ENCODE measurements around the gene POC1A. TPM values are rescaled to one million over a fixed set of nuclear protein-coding genes. Genes with fewer than 3 reads are reported as not detected.

POC1A gene
- total and polyA plus RNA-seq, 2 of the 8 experiments (the other 6 are each of a cell fraction or from before 2014, with no cell fraction given), result 35.7 to 39.2 TPM

- H3K4me3 ChIP-seq (ENCODE audit: extremely low read depth in 1 of 4, insufficient read depth in 2 of 4, low read depth in 3 of 4, low read length in 4 of 4), result no peak overlapping the region
- no peaks in the 10 kb centered on the region for H3K9me3 ChIP-seq (ENCODE audit: insufficient read depth in 2 of 2, low read depth in 1 of 2, low read length in 1 of 2)
- H2BK12ac ChIP-seq (ENCODE audit: low read depth, low read length), result no peak overlapping the region
- no peak overlapping the region for H2BK5ac ChIP-seq (ENCODE audit: low read depth, low read length)
- H3K9ac ChIP-seq (replicated peaks in 1 of 4; ENCODE audit: extremely low read depth in 1 of 4, low read depth in 3 of 4, low read length in 3 of 4), result no peak overlapping the region
- no peak overlapping the region for H3K23ac ChIP-seq (ENCODE audit: insufficient read length)
- no peaks in the 10 kb centered on the region for H3K36me3 ChIP-seq (ENCODE audit: control insufficient read depth in 2 of 4, insufficient read depth in 4 of 4, low read length in 3 of 4)
- DNase-seq (ENCODE audit: low read depth in 1 of 2, low spot score in 2 of 2), result no peak
- no peaks in the 10 kb centered on the region; a peak in 1 of 7 replicates for H3K4me1 ChIP-seq (replicated peaks in 1 of 4; ENCODE audit: control insufficient read depth in 3 of 4, insufficient read depth in 4 of 4, low read length in 3 of 4)
- H2BK120ac ChIP-seq (replicated peaks; ENCODE audit: low read depth, low read length), result no peak overlapping the region
- H2BK15ac ChIP-seq (ENCODE audit: low read length), result no peak overlapping the region
- no peak overlapping the region for H4K8ac ChIP-seq (ENCODE audit: extremely low read depth, insufficient read depth, low read length)
- no peak overlapping the region for H3K56ac ChIP-seq (replicated peaks; ENCODE audit: insufficient read length, low read depth, low read length)
- ChIA-PET CTCF (ENCODE audit: partially characterized antibody) (interaction anchor here (0.9 to 33.0 kb wide), 8 partner anchors 11 to 78 kb away, joined by 3 to 984 read pairs (median 9); partner anchors contain the start of gene DUSP7), POLR2A (ENCODE audit: partially characterized antibody) (interaction anchor here (0.6 to 1.2 kb wide), 6 partner anchors 10 to 71 kb away, joined by 3 to 5 read pairs (median 3); partner anchors contain the start of gene RPL29)
- no peak overlapping the region for H3K4me2 ChIP-seq (ENCODE audit: insufficient read depth in 1 of 2, low read depth in 2 of 2, low read length in 2 of 2)
- H3K79me1 ChIP-seq (ENCODE audit: low read depth, low read length), result no peaks in the 10 kb centered on the region
- H4K5ac ChIP-seq (ENCODE audit: insufficient read length, low read depth, low read length), result no peak overlapping the region
- no peaks in the 10 kb centered on the region; a peak in 1 of 7 replicates for H3K27me3 ChIP-seq (replicated peaks in 1 of 4; ENCODE audit: control insufficient read depth in 3 of 4, extremely low read depth in 1 of 4, insufficient read depth in 3 of 4, low read length in 3 of 4)
- no peaks in the 10 kb centered on the region for H4K20me1 ChIP-seq (replicated peaks in 1 of 2; ENCODE audit: control insufficient read depth in 1 of 2, insufficient read depth in 2 of 2, low read length in 2 of 2)
- H3K18ac ChIP-seq (ENCODE audit: extremely low read depth, low read length), result no peak overlapping the region
- no peak overlapping the region for H3K4ac ChIP-seq (replicated peaks; ENCODE audit: insufficient read length, low read depth, low read length)
- no peak overlapping the region for H2BK20ac ChIP-seq (ENCODE audit: low read length)
- 92% methylated on average over 8 of the region's 8 CpGs; no CpG with 5 or more reads in 1 of the 2 experiments for WGBS, 2 experiments (ENCODE audit: extremely low coverage in 1 of 2, insufficient coverage in 1 of 2, insufficient read length in 1 of 2, insufficient replicate concordance in 2 of 2, low coverage in 1 of 2, low lambda C conversion rate in 2 of 2, missing lambda C conversion rate in 1 of 2)
- no peak overlapping the region for H4K91ac ChIP-seq (replicated peaks; ENCODE audit: insufficient read length, low read length)
- FAIRE-seq, result no peak
- no peak overlapping the region; the same call in 1 of the 2 replicates for H2AK5ac ChIP-seq (ENCODE audit: low read depth, low read length)
- no peak overlapping the region for H3K14ac ChIP-seq (ENCODE audit: insufficient read length)
- H3K79me2 ChIP-seq (ENCODE audit: control insufficient read depth in 1 of 2, insufficient read depth in 2 of 2, low read length in 2 of 2), result no peaks in the 10 kb centered on the region
- no peaks in the 10 kb centered on the region for H3K23me2 ChIP-seq (ENCODE audit: low read depth, low read length)
- H2AFZ ChIP-seq (ENCODE audit: low read length), result no peak overlapping the region
- no peak overlapping the region for H3K27ac ChIP-seq (ENCODE audit: low read depth, low read length)
- TF ChIP-seq, protein P1, sequence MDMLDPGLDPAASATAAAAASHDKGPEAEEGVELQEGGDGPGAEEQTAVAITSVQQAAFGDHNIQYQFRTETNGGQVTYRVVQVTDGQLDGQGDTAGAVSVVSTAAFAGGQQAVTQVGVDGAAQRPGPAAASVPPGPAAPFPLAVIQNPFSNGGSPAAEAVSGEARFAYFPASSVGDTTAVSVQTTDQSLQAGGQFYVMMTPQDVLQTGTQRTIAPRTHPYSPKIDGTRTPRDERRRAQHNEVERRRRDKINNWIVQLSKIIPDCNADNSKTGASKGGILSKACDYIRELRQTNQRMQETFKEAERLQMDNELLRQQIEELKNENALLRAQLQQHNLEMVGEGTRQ (IDR thresholded peaks at IDR 0.05; ENCODE audit: low read length), result no peak
- TF ChIP-seq SRF (IDR thresholded peaks at IDR 0.05; ENCODE audit: low read depth, low read length), result no peak
- TF ChIP-seq GABPA (IDR thresholded peaks at IDR 0.05; ENCODE audit: borderline replicate concordance, insufficient read depth, low read length), result no peak
- TF ChIP-seq, protein P2, sequence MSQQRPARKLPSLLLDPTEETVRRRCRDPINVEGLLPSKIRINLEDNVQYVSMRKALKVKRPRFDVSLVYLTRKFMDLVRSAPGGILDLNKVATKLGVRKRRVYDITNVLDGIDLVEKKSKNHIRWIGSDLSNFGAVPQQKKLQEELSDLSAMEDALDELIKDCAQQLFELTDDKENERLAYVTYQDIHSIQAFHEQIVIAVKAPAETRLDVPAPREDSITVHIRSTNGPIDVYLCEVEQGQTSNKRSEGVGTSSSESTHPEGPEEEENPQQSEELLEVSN (IDR thresholded peaks at IDR 0.05), result no peak
- no peak for TF ChIP-seq SAP30 (IDR thresholded peaks at IDR 0.05; ENCODE audit: insufficient read depth, insufficient replicate concordance, low read length)
- no peak for TF ChIP-seq TCF12 (IDR thresholded peaks at IDR 0.05; ENCODE audit: low read depth, low read length)
- TF ChIP-seq PHF8 (conservative IDR thresholded peaks at IDR 0.05; ENCODE audit: low read depth, low read length), result no peak
- no peak for TF ChIP-seq TAF7 (optimal IDR thresholded peaks at IDR 0.05; ENCODE audit: borderline replicate concordance, low read depth, low read length)
- no peak for TF ChIP-seq ZNF274 (IDR thresholded peaks at IDR 0.05; ENCODE audit: borderline replicate concordance, extremely low read depth, low read length)
- no peak for TF ChIP-seq ASH2L (IDR thresholded peaks at IDR 0.05; ENCODE audit: low read length)
- no peak for TF ChIP-seq TAF1 (IDR thresholded peaks at IDR 0.05; ENCODE audit: low read depth, low read length)
- TF ChIP-seq BACH1 (IDR thresholded peaks at IDR 0.05; ENCODE audit: low read length), result no peak
Measured at GRCh38 chr3:52067046-52067445, 87.2 kb downstream of the POC1A start.

Measured in H1 (cell line).